Measurements from ENCODE around the gene ZNF138. TPM values are rescaled to one million over a fixed set of nuclear protein-coding genes. Genes with fewer than 3 reads are reported as not detected.

ZNF138 gene
- polyA plus RNA-seq, 1 donor = 10.4 TPM

- H3K27ac ChIP-seq (ENCODE audit: low read length) = no peak overlapping the region
Measured at GRCh38 chr7:64880322-64881297, 86.4 kb downstream of the ZNF138 start.

DNA sequence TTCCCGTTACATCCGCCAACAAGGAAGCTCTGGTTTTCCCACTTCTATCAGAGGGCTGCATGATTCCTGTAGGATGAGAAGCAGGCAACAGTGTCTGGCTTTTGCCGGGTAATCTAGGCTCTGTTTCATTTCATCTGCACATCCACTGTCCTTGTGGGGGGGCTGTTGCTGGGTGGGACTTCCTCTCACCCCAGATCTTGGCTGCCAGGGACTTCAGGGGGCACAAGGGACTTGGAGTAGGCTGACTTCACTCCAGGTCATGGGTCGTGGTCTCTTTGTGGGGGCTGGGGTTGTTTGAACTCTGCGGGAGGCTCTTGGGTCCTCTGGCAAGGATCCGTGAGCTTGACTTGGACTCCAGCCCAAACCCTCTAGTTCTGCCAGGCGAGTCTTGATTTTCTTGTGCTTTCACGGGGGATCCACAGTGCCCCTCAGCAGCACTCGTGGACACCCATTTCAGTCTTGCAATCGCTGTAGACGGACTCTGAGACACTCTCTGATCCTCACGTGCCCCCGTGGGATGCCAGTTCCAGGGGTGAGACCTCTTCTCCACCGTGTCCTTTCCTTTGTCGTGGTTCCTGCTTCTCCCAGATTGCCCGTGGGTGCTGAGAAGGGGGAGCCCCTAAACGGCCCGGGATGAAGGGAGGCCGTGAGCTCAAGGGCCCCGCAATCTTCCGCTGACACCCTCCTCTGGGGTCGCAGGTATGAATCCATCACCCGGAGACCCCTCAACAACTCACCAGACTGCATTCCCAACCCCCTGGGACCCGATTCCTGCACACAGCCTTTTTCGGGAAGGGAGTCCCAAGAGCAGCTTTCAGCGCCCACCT, 87.4 kb downstream of the ZNF138 start:
- H3K27me3 ChIP-seq (ENCODE audit: control insufficient read depth, insufficient read depth, low read length) = peaks cover 50% of the 10 kb centered on the region
- no peaks in the 10 kb centered on the region for H3K4me1 ChIP-seq (ENCODE audit: control insufficient read depth, insufficient read depth, low read length)
- H3K27ac ChIP-seq (ENCODE audit: low read length) = no peak overlapping the region
- H3K36me3 ChIP-seq (ENCODE audit: control insufficient read depth, insufficient read depth, low read length) = no peaks in the 10 kb centered on the region
- no peak overlapping the region for H3K4me3 ChIP-seq (ENCODE audit: low read length)
- WGBS (ENCODE audit: insufficient coverage, low lambda C conversion rate) = no CpG with 5 or more reads among the region's 26 CpGs
- H3K9me3 ChIP-seq (ENCODE audit: control insufficient read depth, low read depth, low read length) = peaks cover 24% of the 10 kb centered on the region
- DNase-seq = no peak

More at GRCh38 chr7:64880322-64881297, 86.4 kb downstream of the ZNF138 start:
- Histone ChIP-seq H3K36me3 (ENCODE audit: control insufficient read depth, insufficient read depth, low read length) (no peaks in the 10 kb centered on the region), H3K4me3 (ENCODE audit: low read length) (no peak overlapping the region), H3K4me1 (ENCODE audit: control insufficient read depth, insufficient read depth, low read length) (no peaks in the 10 kb centered on the region), H3K27me3 (ENCODE audit: control insufficient read depth, insufficient read depth, low read length) (peaks cover 40% of the 10 kb centered on the region), H3K9me3 (ENCODE audit: control insufficient read depth, low read depth, low read length) (peaks cover 24% of the 10 kb centered on the region)
- no peak for DNase-seq
- 100% methylated on average over 2 of the region's 38 CpGs for WGBS (ENCODE audit: insufficient coverage, low lambda C conversion rate)

DNA sequence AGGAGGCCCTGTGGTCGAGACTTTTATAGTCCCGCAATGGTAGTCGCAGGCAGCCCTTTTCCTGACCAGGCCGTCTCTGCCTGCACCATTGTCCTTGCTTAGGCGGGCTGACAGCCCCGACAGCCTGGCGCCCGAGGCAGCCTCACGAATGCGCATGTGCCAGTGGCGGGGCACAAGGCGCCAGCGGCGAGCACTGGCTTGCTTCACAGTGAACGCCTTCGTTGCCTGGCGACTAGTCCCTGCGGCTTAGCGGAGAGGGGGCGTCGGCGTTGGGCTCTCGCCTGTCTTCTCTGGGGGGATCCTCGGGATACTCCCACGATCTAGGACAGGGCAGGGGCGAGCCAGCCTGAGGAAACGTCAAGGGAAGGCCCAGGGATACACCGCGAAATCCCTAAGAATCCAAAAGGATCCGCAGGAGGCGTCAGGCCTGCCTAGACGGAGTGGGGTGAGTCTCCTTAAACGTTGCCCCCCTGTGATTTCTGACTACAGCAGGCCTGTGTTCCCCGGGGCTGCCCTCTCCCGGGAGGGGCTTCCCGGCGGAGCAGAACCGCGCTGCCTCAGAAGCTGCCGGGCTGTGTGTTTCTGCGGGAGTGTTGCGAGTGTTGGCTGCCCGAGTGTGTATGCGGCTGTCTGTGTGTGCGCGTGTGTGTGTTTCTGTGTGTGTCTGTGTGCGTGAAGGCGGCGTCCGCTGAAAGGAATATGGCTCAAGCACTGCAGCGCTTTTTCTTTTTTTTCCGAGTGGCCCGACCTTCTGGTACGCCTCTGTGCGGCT, 88.3 kb downstream of the ZNF138 start:
- WGBS (ENCODE audit: insufficient coverage, low lambda C conversion rate) = no CpG with 5 or more reads among the region's 55 CpGs
- no peak overlapping the region for H3K4me3 ChIP-seq (ENCODE audit: low read length)
- peaks cover 58% of the 10 kb centered on the region for H3K27me3 ChIP-seq (ENCODE audit: control insufficient read depth, insufficient read depth, low read length)
- H3K4me1 ChIP-seq (ENCODE audit: control insufficient read depth, insufficient read depth, low read length) = no peaks in the 10 kb centered on the region
- peak in 1 of 2 donors; percentile 25 for DNase-seq
- H3K36me3 ChIP-seq (ENCODE audit: control insufficient read depth, insufficient read depth, low read length) = no peaks in the 10 kb centered on the region
- no peak overlapping the region for H3K27ac ChIP-seq (ENCODE audit: low read length)
- H3K9me3 ChIP-seq (ENCODE audit: control insufficient read depth, low read depth, low read length) = peaks cover 24% of the 10 kb centered on the region

Other genes starting within 250 kb of the ZNF138 start
- 9.1 TPM for gene ZNF680, start 231.4 kb upstream of the ZNF138 start, polyA plus RNA-seq
- gene ZNF107, start 128.3 kb upstream of the ZNF138 start, polyA plus RNA-seq = 6.1 TPM
- 6.9 TPM for gene ZNF273, start 108.8 kb downstream of the ZNF138 start, polyA plus RNA-seq
- gene ZNF117, start 196.6 kb downstream of the ZNF138 start, polyA plus RNA-seq = 31.1 TPM
- gene ERV3-1, start 212.3 kb downstream of the ZNF138 start, polyA plus RNA-seq = 33.4 TPM